HG03064 (cell line): ENCODE data around the gene TREML2.

Experiments
- ATAC-seq: cut with Tn5 transposase; IDR thresholded peaks from one replicate; pipeline ENCODE4 v1.9.1; 2021; ENCODE audit warnings: low read depth; ENCODE audit not compliant: unreplicated experiment

The TREML2 gene

GRCh38 chr6:41181566-41181965, 19.4 kb downstream of the TREML2 start:
- no peak for ATAC-seq

DNA sequence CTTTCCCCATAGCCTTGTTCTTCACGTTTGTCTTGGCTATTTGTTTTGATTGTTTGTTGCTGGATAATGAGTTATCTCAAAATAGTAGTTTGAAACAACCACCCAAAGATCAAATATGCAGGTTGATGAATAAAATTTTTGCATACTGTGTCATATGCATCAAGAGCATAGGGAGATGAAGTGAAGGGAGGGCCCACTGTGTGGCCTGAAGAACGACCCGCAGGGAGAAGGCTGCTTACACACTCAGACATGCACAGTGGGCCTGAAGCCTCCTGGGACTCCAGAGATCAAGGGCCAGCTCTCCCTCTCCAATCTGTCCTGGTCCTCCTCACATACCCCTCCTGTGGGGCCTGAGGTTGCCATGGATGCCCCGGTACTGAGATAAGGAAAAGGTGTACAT, 21.8 kb downstream of the TREML2 start:
- ATAC-seq: no peak

- ATAC-seq: no peak
Measured at GRCh38 chr6:41177695-41178094, 23.3 kb downstream of the TREML2 start.

DNA sequence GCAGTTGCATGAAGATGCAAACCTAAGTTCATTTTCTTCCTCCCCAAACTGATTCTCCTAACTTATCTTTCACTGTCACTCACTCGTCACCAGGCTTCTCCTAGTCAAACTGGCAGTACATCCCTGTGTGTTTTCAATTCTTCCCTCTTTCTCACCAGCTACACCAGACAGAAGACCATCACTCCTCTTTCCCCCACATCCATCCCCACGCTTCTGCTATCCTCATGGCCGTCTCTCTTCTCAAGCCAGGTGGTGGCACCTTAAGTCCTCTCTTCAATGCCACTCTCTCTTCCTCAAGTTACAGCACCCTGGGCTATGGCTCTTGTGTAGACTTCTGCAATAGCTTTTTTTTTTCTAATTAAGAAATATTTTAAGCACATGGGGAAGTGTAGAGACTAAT, 23.7 kb downstream of the TREML2 start:
- ATAC-seq: no peak

- ATAC-seq: no peak
Measured at GRCh38 chr6:41176189-41176588, 24.8 kb downstream of the TREML2 start.

GRCh38 chr6:41175084-41175483, 25.9 kb downstream of the TREML2 start:
- no peak for ATAC-seq

GRCh38 chr6:41174610-41175009, 26.3 kb downstream of the TREML2 start:
- ATAC-seq: no peak

DNA sequence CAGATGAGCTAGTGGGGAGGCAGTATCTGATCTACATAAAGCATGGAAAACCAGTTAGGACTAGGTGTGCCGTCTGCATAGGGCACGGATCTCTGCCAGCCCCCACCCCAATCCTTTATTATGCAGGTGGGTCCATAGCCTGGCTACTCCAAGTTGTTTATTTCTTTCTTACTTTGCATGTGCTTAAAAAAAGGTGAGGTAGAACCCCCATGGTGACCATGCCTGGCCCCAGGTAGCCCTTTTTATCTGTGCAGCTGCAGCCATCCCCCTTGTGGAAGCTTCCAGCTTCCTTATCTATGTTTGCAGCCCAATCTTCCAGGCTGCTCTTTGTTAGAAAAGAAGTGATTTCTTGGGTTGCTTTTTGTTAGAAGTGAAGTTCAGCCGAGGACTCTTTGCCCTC, 29.0 kb downstream of the TREML2 start:
- no peak for ATAC-seq

DNA sequence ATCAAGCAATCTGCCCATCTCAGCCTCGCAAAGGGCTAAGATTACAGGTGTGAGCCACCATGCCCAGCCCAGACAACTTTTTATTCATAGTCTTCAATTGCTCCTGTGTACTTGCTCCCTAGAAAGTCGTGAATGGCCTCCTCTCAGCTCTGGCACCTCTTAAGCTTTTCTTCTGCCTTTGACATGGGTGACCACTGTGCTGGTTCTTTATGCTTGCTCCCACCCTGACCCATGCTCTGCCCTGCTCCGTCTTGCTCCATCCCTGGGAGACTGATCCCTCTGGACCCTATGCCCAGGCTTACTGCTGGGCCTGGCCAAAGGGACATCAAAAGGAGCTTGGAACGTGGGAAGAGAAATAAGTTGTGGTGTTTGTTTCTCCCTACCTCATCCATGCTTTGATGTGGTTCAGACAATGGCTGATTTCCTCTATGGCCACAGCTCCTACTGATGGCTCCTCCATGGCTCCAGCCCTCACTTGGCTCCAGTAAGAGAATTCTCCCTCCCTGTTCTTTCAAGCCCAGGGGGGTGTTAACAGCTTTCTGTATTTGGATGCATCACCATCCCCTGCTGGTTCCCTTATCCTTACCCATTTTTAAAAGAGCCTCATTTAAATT, 30.3 kb downstream of the TREML2 start:
- no peak for ATAC-seq

- no peak for ATAC-seq
Measured at GRCh38 chr6:41167173-41167963, 33.6 kb downstream of the TREML2 start.

DNA sequence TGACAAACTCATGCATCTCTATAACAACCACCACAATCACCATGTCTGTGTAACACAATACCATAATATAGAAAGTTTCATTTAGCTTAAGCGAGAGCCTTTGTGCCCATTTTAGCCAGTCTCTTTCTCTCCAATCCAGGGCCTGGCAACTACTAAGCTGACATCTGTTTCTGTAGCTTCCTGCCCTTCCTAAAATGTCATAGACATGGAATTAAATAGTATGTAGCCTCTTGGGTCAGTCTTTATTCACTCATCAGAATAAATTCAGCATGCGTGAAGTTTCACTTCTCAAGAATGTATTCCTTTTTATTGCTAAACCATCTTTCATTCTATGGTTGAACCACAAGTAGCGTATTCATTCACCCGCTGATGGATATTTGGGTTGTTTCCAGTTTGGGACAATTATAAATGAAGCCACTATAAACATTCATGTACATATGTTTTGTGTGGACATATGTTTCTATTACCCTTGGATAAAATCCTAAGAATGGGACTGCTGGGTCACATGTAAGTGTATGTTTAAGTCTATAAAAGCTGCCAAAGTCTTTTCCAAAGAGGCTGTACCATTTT, 36.3 kb downstream of the TREML2 start:
- no peak for ATAC-seq

- ATAC-seq: no peak
Measured at GRCh38 chr6:41163419-41163717, 37.6 kb downstream of the TREML2 start.

DNA sequence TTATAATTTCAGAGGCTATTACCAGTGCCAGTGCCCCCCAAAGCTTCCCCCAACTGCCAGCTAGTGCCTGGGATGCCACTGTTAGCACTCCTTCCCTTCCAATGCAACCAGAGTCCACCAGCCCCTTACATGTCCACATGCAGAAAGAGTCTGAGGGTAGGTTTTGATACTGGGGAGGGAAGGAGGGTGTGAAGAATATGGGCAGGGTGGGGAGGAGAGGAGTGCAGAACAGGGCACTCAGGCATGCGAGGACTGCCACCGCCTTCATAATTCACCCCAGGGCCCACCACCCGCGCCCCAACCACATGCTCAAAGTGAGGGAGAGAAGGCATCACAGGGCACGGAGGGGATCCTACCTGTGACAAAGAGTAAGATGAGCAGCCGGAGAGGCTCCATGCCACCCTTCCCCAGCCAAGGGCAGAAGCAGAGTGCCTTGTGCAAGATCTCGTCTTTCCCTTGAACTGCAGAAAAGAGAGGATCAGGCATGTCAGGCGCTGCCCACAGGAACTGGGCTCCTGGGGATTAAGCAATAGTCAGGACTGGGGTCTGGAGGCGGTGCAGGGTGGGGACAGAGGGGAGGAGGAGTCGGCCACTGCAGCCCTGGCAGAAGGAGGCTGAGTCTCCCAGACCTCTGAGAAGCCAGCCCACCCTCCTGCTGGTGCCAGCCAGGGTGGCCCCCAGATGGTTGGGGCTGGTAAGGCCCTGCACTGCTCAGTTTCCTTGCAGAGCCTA, 38.1 kb downstream of the TREML2 start, which contains the start of gene TREM2:
Gene TREM2 (minus strand): TSS at position 430 of the 732 bp plus-strand sequence. CDS start 34 bp downstream, at position 396.
- ATAC-seq: no peak

GRCh38 chr6:41161851-41162552, 38.9 kb downstream of the TREML2 start:
- no peak for ATAC-seq

- no peak for ATAC-seq
Measured at GRCh38 chr6:41161380-41161779, 39.6 kb downstream of the TREML2 start.

DNA sequence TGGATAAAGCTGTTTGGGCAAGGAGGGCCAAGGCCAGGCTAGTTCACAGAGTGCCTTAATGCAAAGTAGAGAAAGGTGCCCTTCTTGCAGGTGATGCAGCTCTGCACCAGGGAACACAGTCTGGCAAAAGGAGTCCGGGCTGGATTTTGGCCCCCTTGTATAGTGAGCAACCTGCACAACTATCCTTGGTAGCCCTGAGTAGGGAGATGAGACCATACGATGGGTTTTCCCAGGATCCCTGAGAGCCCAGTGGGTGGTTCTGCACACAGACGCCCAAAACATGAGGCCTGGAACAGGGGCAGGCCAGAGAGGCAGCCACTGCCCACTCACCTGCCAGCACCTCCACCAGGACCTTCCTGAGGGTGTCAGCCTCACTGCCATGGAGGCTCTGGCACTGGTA, 40.0 kb downstream of the TREML2 start:
- no peak for ATAC-seq

GRCh38 chr6:41159415-41160082, 41.4 kb downstream of the TREML2 start:
- ATAC-seq: no peak

DNA sequence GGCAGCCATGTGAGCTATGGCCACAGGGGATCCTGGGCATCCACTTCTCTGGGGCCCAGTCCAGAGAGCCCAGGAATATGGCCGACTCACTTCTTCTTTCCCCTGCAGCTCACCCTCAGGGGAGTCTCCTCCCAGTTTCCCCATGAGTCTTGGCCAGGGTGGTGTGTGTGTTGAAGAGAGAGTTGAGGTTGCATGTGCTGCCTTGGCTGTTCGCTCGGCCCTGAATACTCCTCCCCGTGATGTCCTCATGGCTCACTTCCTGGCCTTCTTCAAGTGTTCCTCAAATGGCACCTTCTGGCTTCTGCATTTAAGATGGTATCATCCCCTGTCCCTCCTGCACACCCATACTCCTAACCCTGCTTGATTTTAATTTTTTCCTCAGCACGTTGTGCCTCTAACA, 43.6 kb downstream of the TREML2 start:
- ATAC-seq: no peak

GRCh38 chr6:41156771-41157170, 44.2 kb downstream of the TREML2 start:
- no peak for ATAC-seq

- ATAC-seq: no peak
Measured at GRCh38 chr6:41156001-41156400, 44.9 kb downstream of the TREML2 start.
